GM18907 (cell line): ENCODE measurements around the gene GEMIN2.
"Not testable (repeated sequence)": the region's sequence is repeated elsewhere in the genome, so short reads cannot be mapped to it uniquely, and the experiment has no call there.

Experiments used
- ATAC-seq: cut with Tn5 transposase; IDR thresholded peaks from one replicate; pipeline ENCODE4 v1.9.1; 2021; ENCODE audit warnings: mild to moderate bottlenecking, moderate library complexity; ENCODE audit not compliant: unreplicated experiment

The GEMIN2 gene

GRCh38 chr14:39175445-39176262, 61.5 kb downstream of the GEMIN2 start:
- peak; percentile 10 for ATAC-seq

DNA sequence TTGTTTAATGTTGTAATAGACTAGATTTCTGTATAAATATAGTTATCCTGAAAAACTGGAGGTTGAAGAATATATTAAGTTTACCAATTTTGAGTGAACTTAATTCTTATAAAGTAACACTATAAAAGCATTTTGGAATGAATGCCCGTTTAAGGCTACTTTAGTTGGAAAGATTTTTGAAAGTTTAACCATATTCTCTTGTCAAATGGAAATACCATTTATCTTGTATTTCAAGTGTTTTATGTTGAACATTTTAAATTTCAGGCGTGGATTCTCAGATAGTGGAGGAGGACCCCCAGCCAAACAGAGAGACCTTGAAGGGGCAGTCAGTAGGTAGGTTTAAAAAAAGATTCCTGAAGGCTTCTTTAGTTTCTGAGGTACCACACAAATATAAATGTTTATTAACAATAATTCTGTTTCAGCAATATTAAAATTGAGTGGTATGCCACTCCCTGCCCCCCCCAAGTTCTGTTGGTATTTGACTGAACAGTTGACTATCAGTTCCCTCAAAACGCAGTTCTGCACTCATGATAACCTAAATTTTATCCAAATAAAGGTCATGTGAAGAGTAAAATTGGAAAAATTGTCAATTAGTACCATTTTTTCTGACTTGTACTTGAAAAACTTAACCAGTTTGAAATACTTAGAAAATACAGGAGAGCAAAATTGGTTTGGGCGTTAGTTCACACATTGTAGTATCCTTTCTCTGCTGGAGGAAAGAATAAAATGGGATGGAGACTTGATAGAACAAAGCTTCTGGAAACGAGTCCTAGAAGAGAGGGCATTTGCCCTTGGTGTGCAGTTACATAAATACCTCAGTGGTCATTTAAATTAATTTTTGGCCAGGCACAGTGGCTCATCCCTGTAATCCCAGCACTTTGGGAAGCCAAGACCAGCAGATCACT, 62.4 kb downstream of the GEMIN2 start:
- no peak for ATAC-seq

DNA sequence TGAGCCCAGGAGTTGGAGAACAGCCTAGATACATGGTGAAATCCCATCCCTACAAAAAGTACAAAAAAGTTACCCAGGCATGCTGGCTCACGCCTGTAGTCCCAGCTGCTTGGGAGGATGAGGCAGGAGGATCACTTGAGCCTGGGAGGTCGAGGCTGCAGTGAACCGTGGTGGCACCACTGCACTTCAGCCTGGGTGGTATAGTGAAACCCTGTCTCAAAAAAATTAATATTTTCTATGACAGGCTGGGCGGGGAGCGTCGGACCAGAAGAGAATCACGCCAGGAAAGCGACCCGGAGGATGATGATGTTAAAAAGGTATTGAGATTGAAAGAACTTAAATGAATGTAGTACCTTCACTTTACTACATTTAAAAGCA, 63.0 kb downstream of the GEMIN2 start:
- no peak for ATAC-seq

DNA sequence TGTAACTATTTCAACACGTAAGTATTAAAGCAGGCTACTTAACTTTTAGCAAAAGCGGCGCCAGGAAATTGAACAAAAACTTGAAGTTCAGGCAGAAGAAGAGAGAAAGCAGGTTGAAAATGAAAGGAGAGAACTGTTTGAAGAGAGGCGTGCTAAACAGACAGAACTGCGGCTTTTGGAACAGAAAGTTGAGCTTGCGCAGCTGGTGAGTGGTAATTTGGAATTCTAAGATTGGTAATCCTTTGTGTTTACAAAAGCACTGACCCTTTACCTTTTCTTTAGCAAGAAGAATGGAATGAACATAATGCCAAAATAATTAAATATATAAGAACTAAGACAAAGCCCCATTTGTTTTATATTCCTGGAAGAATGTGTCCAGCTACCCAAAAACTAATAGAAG, 64.9 kb downstream of the GEMIN2 start:
- no peak for ATAC-seq

DNA sequence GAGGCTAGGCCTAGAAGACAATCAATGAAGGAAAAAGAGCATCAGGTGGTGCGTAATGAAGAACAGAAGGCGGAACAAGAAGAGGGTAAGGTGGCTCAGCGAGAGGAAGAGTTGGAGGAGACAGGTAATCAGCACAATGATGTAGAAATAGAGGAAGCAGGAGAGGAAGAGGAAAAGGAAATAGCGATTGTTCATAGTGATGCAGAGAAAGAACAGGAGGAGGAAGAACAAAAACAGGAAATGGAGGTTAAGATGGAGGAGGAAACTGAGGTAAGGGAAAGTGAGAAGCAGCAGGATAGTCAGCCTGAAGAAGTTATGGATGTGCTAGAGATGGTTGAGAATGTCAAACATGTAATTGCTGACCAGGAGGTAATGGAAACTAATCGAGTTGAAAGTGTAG, 66.4 kb downstream of the GEMIN2 start:
- no peak for ATAC-seq

GRCh38 chr14:39181026-39181692, 67.0 kb downstream of the GEMIN2 start:
- ATAC-seq = no peak

DNA sequence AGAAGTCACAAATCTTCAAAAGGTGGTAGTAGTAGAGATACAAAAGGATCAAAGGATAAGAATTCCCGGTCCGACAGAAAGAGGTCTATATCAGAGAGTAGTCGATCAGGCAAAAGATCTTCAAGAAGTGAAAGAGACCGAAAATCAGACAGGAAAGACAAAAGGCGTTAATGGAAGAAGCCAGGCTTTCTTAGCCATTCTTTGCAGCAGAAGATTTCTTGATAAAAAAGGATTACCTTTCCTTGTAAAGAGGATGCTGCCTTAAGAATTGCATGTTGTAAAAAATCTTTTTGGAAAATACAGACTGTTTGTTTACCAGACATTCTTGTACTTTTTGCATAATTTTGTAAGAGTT, 67.5 kb downstream of the GEMIN2 start:
- no peak for ATAC-seq

GRCh38 chr14:39182770-39183684, 68.9 kb downstream of the GEMIN2 start:
- ATAC-seq = no peak

GRCh38 chr14:39183685-39184003, 69.5 kb downstream of the GEMIN2 start:
- ATAC-seq = not testable (repeated sequence)

DNA sequence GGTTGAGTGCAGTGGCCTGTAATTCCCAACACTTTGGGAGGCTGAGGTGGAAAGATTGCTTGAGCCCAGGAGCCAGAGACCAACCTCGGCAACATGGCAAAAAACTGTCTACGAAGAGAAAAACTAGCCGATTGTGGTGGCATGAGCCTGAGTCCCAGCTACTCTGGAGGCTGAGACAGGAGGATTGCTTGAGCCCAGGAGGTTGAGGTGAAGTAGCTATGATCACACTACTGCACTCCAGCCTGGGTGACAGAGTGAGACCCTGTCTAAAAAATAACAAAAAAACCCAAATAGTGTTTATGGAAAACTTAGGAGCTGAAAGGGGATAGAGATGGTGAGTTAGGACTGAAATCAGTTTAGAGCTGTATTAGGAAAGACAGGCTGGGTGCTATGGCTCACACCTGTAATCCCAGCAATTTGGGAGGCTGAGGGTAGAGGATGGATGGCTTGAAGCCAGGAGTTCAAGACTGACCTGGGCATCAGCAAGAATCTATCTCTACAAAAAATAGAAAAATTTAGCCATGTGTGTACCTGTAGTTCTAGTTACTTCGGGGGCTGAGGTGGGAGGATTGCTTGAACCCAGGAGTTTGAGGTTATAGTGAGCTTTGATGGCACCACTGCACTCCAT, 70.6 kb downstream of the GEMIN2 start:
- no peak for ATAC-seq

DNA sequence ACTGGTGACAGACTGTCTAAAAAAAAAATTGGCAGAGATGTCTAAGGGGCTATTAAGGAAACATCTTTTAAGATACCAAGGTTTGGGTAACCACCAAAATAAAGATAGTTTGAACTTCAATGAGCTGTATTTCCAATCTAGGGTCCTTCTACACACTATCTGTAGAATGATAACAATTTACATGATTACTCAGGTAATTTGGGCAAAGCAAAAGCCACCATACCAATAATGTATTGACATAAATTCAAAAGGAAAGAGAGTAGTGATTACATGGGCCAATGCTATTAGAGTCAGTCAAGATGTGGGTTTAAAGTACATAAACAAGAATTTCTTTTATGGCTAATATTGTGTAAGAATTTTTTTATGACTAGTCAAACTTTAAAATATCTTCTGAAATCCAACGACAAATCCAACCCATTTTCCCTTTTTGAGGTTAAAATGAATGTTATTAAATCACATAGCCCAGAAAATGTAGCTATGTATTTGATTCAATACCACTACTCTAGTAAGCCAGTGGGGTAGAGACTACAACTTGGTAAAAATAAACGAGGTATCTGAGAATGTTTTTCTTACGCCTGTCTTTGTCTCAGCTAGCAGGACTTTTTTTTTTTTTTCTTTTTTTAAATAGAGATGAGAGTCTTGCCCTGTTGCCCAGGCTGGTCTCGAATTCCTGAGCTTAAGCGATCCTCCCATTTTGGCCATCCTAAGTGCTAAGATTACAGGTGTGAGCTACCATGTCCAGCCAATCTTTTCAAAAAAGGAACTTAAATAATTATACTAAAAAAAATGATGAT, 71.3 kb downstream of the GEMIN2 start:
- ATAC-seq = no peak
